OCI-LY3 (cell line): Measurements from ENCODE around the gene WNT7A.

Source experiments
- H2AFZ ChIP-seq: fragments of 200-600, 300-600 bp; shearing (Covaris generic); 2 replicates; pipeline ENCODE4 v1.6.0; 2014; ENCODE audit warnings: antibody characterized with exemption, low read depth, low read length
- H3K27ac ChIP-seq: fragments of 200-600, 300-600 bp; sonication (generic); 2 replicates; pipeline ENCODE4 v1.5.1; 2014; ENCODE audit warnings: mild to moderate bottlenecking, low read length, moderate library complexity, mixed read lengths
- H3K27me3 ChIP-seq: fragments of 200-600, 300-600 bp; sonication (generic); 2 replicates; pipeline ENCODE4 v1.6.1; 2014; ENCODE audit warnings: low read depth, low read length, mixed read lengths
- H3K36me3 ChIP-seq: fragments of 200-600, 300-600 bp; sonication (generic); replicated peaks from 2 replicates; pipeline ENCODE3; 2014; ENCODE audit warnings: low read depth, low read length, mixed read lengths
- H3K4me1 ChIP-seq: fragments of 300-600, 200-600 bp; sonication (generic); 2 replicates; pipeline ENCODE4 v1.6.1; 2014; ENCODE audit warnings: low read length, mixed read lengths
- H3K4me2 ChIP-seq: fragments of 200-600, 300-600 bp; sonication (generic); 2 replicates; pipeline ENCODE4 v1.6.1; 2014; ENCODE audit warnings: low read length, mixed read lengths
- H3K4me3 ChIP-seq: fragments of 300-600, 200-600 bp; sonication (generic); 2 replicates; pipeline ENCODE4 v1.5.1; 2014; ENCODE audit warnings: antibody characterized with exemption, mild to moderate bottlenecking, low read length, moderate library complexity
- H3K79me2 ChIP-seq: fragments of 300-600, 200-600 bp; shearing (Covaris generic); 2 replicates; pipeline ENCODE4 v1.6.1; 2014; ENCODE audit warnings: mild to moderate bottlenecking, low read length, mixed read lengths
- H3K9ac ChIP-seq: fragments of 300-600, 200-600 bp; shearing (Covaris generic); 2 replicates; pipeline ENCODE4 v1.6.0; 2014; ENCODE audit warnings: mild to moderate bottlenecking, low read length, moderate library complexity
- H3K9me3 ChIP-seq: fragments of 200-600, 300-600 bp; shearing (Covaris generic); 2 replicates; pipeline ENCODE4 v1.6.1; 2014; ENCODE audit warnings: low read length, mixed read lengths; ENCODE audit not compliant: insufficient read depth
- H4K20me1 ChIP-seq: fragments of 200-600, 300-600 bp; sonication (generic); 2 replicates; pipeline ENCODE4 v1.6.1; 2016; ENCODE audit warnings: low read length, mixed read lengths; ENCODE audit not compliant: insufficient read depth
- CTCF ChIP-seq: fragments of 200-600, 300-600 bp; sonication (generic); IDR thresholded peaks from 2 replicates; pipeline ENCODE4 v1.5.1; 2014; ENCODE audit warnings: antibody characterized with exemption, low read length, low read depth
- EZH2phosphoT487 ChIP-seq: fragments of 200-600 bp; shearing (Covaris generic); IDR thresholded peaks from 2 replicates; pipeline ENCODE4 v1.6.1; 2018; ENCODE audit warnings: antibody characterized with exemption, mixed run types, low read depth

The WNT7A gene

GRCh38 chr3:13815088-13815683 lies 64.7 kb downstream of the WNT7A start:
- Histone ChIP-seq H2AFZ (no peak overlapping the region), H3K9me3 (peaks cover 21% of the 10 kb centered on the region), H3K79me2 (no peaks in the 10 kb centered on the region), H3K4me2 (no peak overlapping the region), H4K20me1 (no peaks in the 10 kb centered on the region), H3K27me3 (peaks cover 4% of the 10 kb centered on the region), H3K9ac (no peak overlapping the region), H3K4me1 (no peaks in the 10 kb centered on the region), H3K27ac (no peak overlapping the region), H3K36me3 (no peaks in the 10 kb centered on the region), H3K4me3 (no peak overlapping the region)
- TF ChIP-seq CTCF (no peak), EZH2phosphoT487 (no peak)

GRCh38 chr3:13812034-13812471 lies 67.8 kb downstream of the WNT7A start:
- Histone ChIP-seq H3K36me3 (no peaks in the 10 kb centered on the region), H2AFZ (no peak overlapping the region), H3K27me3 (peaks cover 8% of the 10 kb centered on the region; the same call in 1 of the 2 replicates), H3K4me3 (no peak overlapping the region), H3K79me2 (no peaks in the 10 kb centered on the region), H3K27ac (no peak overlapping the region), H3K4me2 (no peak overlapping the region), H3K9me3 (peaks cover 21% of the 10 kb centered on the region), H3K9ac (no peak overlapping the region), H4K20me1 (no peaks in the 10 kb centered on the region), H3K4me1 (no peaks in the 10 kb centered on the region)
- no peak for TF ChIP-seq CTCF
- TF ChIP-seq EZH2phosphoT487 = no peak

GRCh38 chr3:13811614-13812013 lies 68.3 kb downstream of the WNT7A start:
- Histone ChIP-seq H3K27ac (no peak overlapping the region), H3K36me3 (no peaks in the 10 kb centered on the region), H3K79me2 (no peaks in the 10 kb centered on the region), H3K9me3 (peaks cover 21% of the 10 kb centered on the region), H4K20me1 (no peaks in the 10 kb centered on the region), H3K9ac (no peak overlapping the region), H3K4me2 (no peak overlapping the region), H3K4me3 (no peak overlapping the region), H3K4me1 (no peaks in the 10 kb centered on the region), H2AFZ (no peak overlapping the region), H3K27me3 (peaks cover 10% of the 10 kb centered on the region; the same call in 1 of the 2 replicates)
- no peak for TF ChIP-seq CTCF

- no peaks in the 10 kb centered on the region for H3K79me2 ChIP-seq
- no peaks in the 10 kb centered on the region for H3K9me3 ChIP-seq
- no peak overlapping the region for H3K4me2 ChIP-seq
- H2AFZ ChIP-seq = no peak overlapping the region
- no peaks in the 10 kb centered on the region for H3K4me1 ChIP-seq
- no peak overlapping the region for H3K9ac ChIP-seq
- no peaks in the 10 kb centered on the region for H4K20me1 ChIP-seq
- peaks cover 20% of the 10 kb centered on the region; the same call in 1 of the 2 replicates for H3K27me3 ChIP-seq
- no peaks in the 10 kb centered on the region for H3K36me3 ChIP-seq
- no peak overlapping the region for H3K27ac ChIP-seq
- TF ChIP-seq CTCF (no peak), EZH2phosphoT487 (no peak)
- H3K4me3 ChIP-seq = no peak overlapping the region
Observed at GRCh38 chr3:13808550-13808949, 71.3 kb downstream of the WNT7A start.
